B cell (primary cell): Measurements from ENCODE around the gene CXorf65.

Source experiments
- CTCF ChIP-seq: fragments of 200-600 bp; IDR thresholded peaks from one replicate; pipeline ENCODE4 v1.8.0; 2022; ENCODE audit warnings: antibody characterized with exemption, mild to moderate bottlenecking
- EZH2 ChIP-seq: IDR thresholded peaks from 2 replicates; pipeline ENCODE4 v1.6.1; 2012; ENCODE audit warnings: borderline replicate concordance, low read depth, mild to moderate bottlenecking, moderate library complexity, low read length; ENCODE audit not compliant: insufficient read depth, poor library complexity, severe bottlenecking

- TF ChIP-seq CTCF, result no peak
- TF ChIP-seq EZH2, result no peak
Measured at GRCh38 chrX:71107762-71108360, 1.3 kb upstream of the CXorf65 start.
